SK-N-SH treated with all-trans-retinoic acid at 6 μM for 48 hours (cell line): Measurements from ENCODE around the gene MMP2.

ENCODE experiments used
- ATAC-seq: fragments of 200-7000 bp; cut with Tn5 transposase; 3 replicates; pipeline ENCODE4 v1.9.1; 2020; ENCODE audit warnings: mild to moderate bottlenecking, moderate library complexity
- ARNTL ChIP-seq: fragments of 450-650 bp; formaldehyde crosslinking; IDR thresholded peaks from 2 replicates; pipeline ENCODE4 v1.5.0; 2020; ENCODE audit warnings: low read depth, mild to moderate bottlenecking, moderate library complexity, borderline replicate concordance
- BACH2 ChIP-seq: fragments of 250-450 bp; sonication (Bioruptor Pico); IDR thresholded peaks from 2 replicates; pipeline ENCODE4 v1.9.0; 2021; ENCODE audit warnings: mild to moderate bottlenecking, borderline replicate concordance
- CREB5 ChIP-seq: fragments of 250-450 bp; sonication (Bioruptor Pico); IDR thresholded peaks from 2 replicates; pipeline ENCODE4 v1.5.1; 2020; ENCODE audit warnings: low read depth, mild to moderate bottlenecking, moderate library complexity
- CSDC2 ChIP-seq: fragments of 250-450 bp; sonication (Bioruptor Pico); IDR thresholded peaks from 2 replicates; pipeline ENCODE4 v1.5.0; 2020; ENCODE audit warnings: mild to moderate bottlenecking, moderate library complexity
- CSRNP3 ChIP-seq: fragments of 250-450 bp; sonication (Bioruptor Pico); IDR thresholded peaks from 2 replicates; pipeline ENCODE4 v1.5.1; 2021; ENCODE audit warnings: mild to moderate bottlenecking, moderate library complexity
- ESRRG ChIP-seq: fragments of 250-450 bp; sonication (Bioruptor Pico); IDR thresholded peaks from 2 replicates; pipeline ENCODE4 v1.6.1; 2021; ENCODE audit warnings: mild to moderate bottlenecking
- GLIS3 ChIP-seq: fragments of 250-450 bp; sonication (Bioruptor Pico); IDR thresholded peaks from 2 replicates; pipeline ENCODE4 v1.5.0; 2020; ENCODE audit warnings: mild to moderate bottlenecking, moderate library complexity
- ISL1 ChIP-seq: fragments of 250-450 bp; sonication (Bioruptor Pico); IDR thresholded peaks from 2 replicates; pipeline ENCODE4 v2.1.2; 2022; ENCODE audit warnings: mild to moderate bottlenecking, moderate library complexity
- OSR1 ChIP-seq: fragments of 250-450 bp; sonication (Bioruptor Pico); IDR thresholded peaks from 2 replicates; pipeline ENCODE4 v1.8.0; 2022; ENCODE audit warnings: moderate library complexity, mild to moderate bottlenecking, inconsistent platforms
- POU6F1 ChIP-seq: fragments of 250-450 bp; sonication (Bioruptor Pico); IDR thresholded peaks from 2 replicates; pipeline ENCODE4 v1.8.0; 2021; ENCODE audit warnings: low read depth, mild to moderate bottlenecking, moderate library complexity, borderline replicate concordance
- PPARA ChIP-seq: fragments of 250-450 bp; sonication (Bioruptor Pico); IDR thresholded peaks from 2 replicates; pipeline ENCODE4 v1.5.0; 2020; ENCODE audit warnings: mild to moderate bottlenecking, borderline replicate concordance
- RARB ChIP-seq: fragments of 250-450 bp; sonication (Bioruptor Pico); IDR thresholded peaks from 2 replicates; pipeline ENCODE4 v1.8.0; 2021; ENCODE audit warnings: mild to moderate bottlenecking, moderate library complexity
- TSHZ2 ChIP-seq: fragments of 250-450 bp; sonication (Bioruptor Pico); IDR thresholded peaks from 2 replicates; pipeline ENCODE4 v1.5.0; 2020; ENCODE audit warnings: mild to moderate bottlenecking, moderate library complexity
- ZC3H10 ChIP-seq: fragments of 250-450 bp; sonication (Bioruptor Pico); IDR thresholded peaks from 2 replicates; pipeline ENCODE4 v1.5.1; 2021; ENCODE audit warnings: mild to moderate bottlenecking, moderate library complexity
- ZFP3 ChIP-seq: fragments of 250-450 bp; sonication (Bioruptor Pico); IDR thresholded peaks from 2 replicates; pipeline ENCODE4 v1.5.0; 2020; ENCODE audit warnings: mild to moderate bottlenecking, moderate library complexity
- ZFP30 ChIP-seq: fragments of 450-650 bp; formaldehyde crosslinking; IDR thresholded peaks from 2 replicates; pipeline ENCODE4 v1.5.0; 2022; ENCODE audit warnings: mild to moderate bottlenecking, moderate library complexity
- ZNF70 ChIP-seq: fragments of 450-650 bp; formaldehyde crosslinking; IDR thresholded peaks from 2 replicates; pipeline ENCODE4 v1.5.0; 2020; ENCODE audit warnings: mild to moderate bottlenecking, moderate library complexity
- ZNF8 ChIP-seq: fragments of 450-650 bp; formaldehyde crosslinking; IDR thresholded peaks from 2 replicates; pipeline ENCODE4 v1.5.0; 2020; ENCODE audit warnings: mild to moderate bottlenecking, moderate library complexity

MMP2 gene

GRCh38 chr16:55503726-55504550 is 24.9 kb downstream of the MMP2 start (continued):
- TF ChIP-seq POU6F1 (CRISPR knock-in tag): no peak
- TF ChIP-seq ZC3H10: no peak
- TF ChIP-seq ZFP30 (CRISPR knock-in tag): no peak
- no peak for TF ChIP-seq BACH2 (CRISPR knock-in tag)
- TF ChIP-seq OSR1 (CRISPR knock-in tag): no peak
- TF ChIP-seq GLIS3 (CRISPR knock-in tag): no peak
- no peak for TF ChIP-seq ZNF8 (CRISPR knock-in tag)

- no peak for TF ChIP-seq ZC3H10
- TF ChIP-seq GLIS3 (CRISPR knock-in tag): no peak
- no peak for TF ChIP-seq CSRNP3 (CRISPR knock-in tag)
- TF ChIP-seq PPARA (CRISPR knock-in tag): no peak
- TF ChIP-seq POU6F1 (CRISPR knock-in tag): no peak
- no peak for TF ChIP-seq ZNF70 (CRISPR knock-in tag)
- TF ChIP-seq OSR1 (CRISPR knock-in tag): no peak
- TF ChIP-seq CSDC2 (CRISPR knock-in tag): no peak
- no peak for TF ChIP-seq ARNTL (CRISPR knock-in tag)
- no peak for TF ChIP-seq ZNF8 (CRISPR knock-in tag)
- no peak for TF ChIP-seq RARB (CRISPR knock-in tag)
- TF ChIP-seq TSHZ2: no peak
- no peak for TF ChIP-seq ESRRG (CRISPR knock-in tag)
- no peak for TF ChIP-seq ISL1 (CRISPR knock-in tag)
- no peak for TF ChIP-seq ZFP3 (CRISPR knock-in tag)
- TF ChIP-seq ZFP30 (CRISPR knock-in tag): no peak
- TF ChIP-seq, all 23 proteins: peak for 0
- ATAC-seq: no peak
These were observed 26.5 kb downstream of the MMP2 start for GRCh38 chr16:55505333-55506015.

GRCh38 chr16:55506083-55506482 is 27.1 kb downstream of the MMP2 start:
- TF ChIP-seq CREB5 (CRISPR knock-in tag): no peak
- TF ChIP-seq, all 23 proteins: peak for 0
- no peak for ATAC-seq
